Measurements from ENCODE around the gene PBRM1. TPM values are rescaled to one million over a fixed set of nuclear protein-coding genes. Genes with fewer than 3 reads are reported as not detected.
A peak's percentile ranks its signal among the peaks of the same experiment; 100 is the strongest.

Gene PBRM1
- total and polyA plus RNA-seq, 2 of the 8 experiments (the other 6 are each of a cell fraction or from before 2014, with no cell fraction given) = 19.3 to 65.8 TPM

DNA sequence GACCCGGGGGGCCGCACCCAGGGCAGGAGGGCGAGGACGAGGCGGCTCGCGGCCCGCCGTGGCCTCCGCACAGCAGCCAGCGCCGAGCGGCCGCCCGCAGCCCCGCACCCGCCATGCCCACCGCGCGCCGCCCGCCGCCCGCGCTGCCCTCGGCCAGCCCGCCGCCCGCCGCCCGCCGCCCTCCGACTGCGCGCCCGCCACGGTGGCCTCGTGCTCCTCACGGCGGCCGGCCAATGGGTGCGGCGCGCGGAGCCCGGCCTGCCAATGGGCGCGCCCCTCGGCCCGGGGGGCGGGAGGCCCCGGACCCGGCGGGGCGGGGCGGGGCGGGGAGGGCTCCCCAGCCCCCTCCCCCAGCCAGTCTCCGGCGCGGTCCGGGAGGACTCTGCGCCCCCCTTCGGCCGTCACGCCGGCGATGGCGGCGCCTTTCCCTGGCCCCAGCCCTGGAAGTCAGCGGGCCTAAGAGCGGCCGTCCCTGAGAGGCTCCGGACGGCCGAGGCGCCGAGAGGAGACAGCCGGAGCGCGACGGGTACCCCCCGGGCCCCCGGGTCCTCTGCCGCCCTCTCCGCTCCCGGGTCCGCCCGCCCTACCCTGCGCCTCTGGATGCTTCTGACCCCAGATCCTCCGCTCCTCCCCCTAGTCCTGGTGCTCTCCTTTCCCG, 152.0 kb downstream of the PBRM1 start, which contains the start of gene NT5DC2:
NT5DC2 (minus strand) TSS at position 235 of the 658 bp plus-strand sequence; CDS start at position 115, 120 bp downstream.
- Histone ChIP-seq H3K79me1 (ENCODE audit: low read depth, low read length) (peaks cover 40% of the 10 kb centered on the region), H3K9me3 (ENCODE audit: insufficient read depth in 2 of 2, low read depth in 1 of 2, low read length in 1 of 2) (no peaks in the 10 kb centered on the region), H4K91ac (replicated peaks; ENCODE audit: insufficient read length, low read length) (peak within 1 kb of the TSS; percentile 90), H2BK15ac (ENCODE audit: low read length) (peak within 1 kb of the TSS; percentile 81; the same call in 1 of the 2 replicates), H3K36me3 (ENCODE audit: control insufficient read depth in 2 of 4, insufficient read depth in 4 of 4, low read length in 3 of 4) (peaks cover 3 to 11% (median 6%) of the 10 kb centered on the region in 4 experiments), H2AFZ (ENCODE audit: low read length) (no peak within 1 kb of the TSS), H3K18ac (ENCODE audit: extremely low read depth, low read length) (peak within 1 kb of the TSS; percentile 60), H3K4me2 (ENCODE audit: insufficient read depth in 1 of 2, low read depth in 2 of 2, low read length in 2 of 2) (peak within 1 kb of the TSS; percentile 89), H3K14ac (ENCODE audit: insufficient read length) (no peak within 1 kb of the TSS), H3K27ac (ENCODE audit: low read depth, low read length) (0 out of 2 replicates have a peak within 1 kb of the TSS, but pooled peaks have one; percentile 22), H3K23me2 (ENCODE audit: low read depth, low read length) (peaks cover 26% of the 10 kb centered on the region), H2BK5ac (ENCODE audit: low read depth, low read length) (peak within 1 kb of the TSS; percentile 52; the same call in 1 of the 2 replicates), H4K5ac (ENCODE audit: insufficient read length, low read depth, low read length) (peak within 1 kb of the TSS; percentile 63), H3K9ac (replicated peaks in 1 of 4; ENCODE audit: extremely low read depth in 1 of 4, low read depth in 3 of 4, low read length in 3 of 4) (peak within 1 kb of the TSS; percentile 33 to 91 (median 68); a peak in 6 of 7 replicates), H2AK5ac (ENCODE audit: low read depth, low read length) (no peak within 1 kb of the TSS), H3K4me3 (ENCODE audit: extremely low read depth in 1 of 4, insufficient read depth in 2 of 4, low read depth in 3 of 4, low read length in 4 of 4) (peak within 1 kb of the TSS; percentile 65 to 84 (median 68)), H3K79me2 (ENCODE audit: control insufficient read depth in 1 of 2, insufficient read depth in 2 of 2, low read length in 2 of 2) (peaks cover 9 to 54% of the 10 kb centered on the region in 2 experiments), H3K4me1 (replicated peaks in 1 of 4; ENCODE audit: control insufficient read depth in 3 of 4, insufficient read depth in 4 of 4, low read length in 3 of 4) (peaks cover 7 to 33% (median 19%) of the 10 kb centered on the region in 4 experiments), H4K8ac (ENCODE audit: extremely low read depth, insufficient read depth, low read length) (peak within 1 kb of the TSS; percentile 81), H3K56ac (replicated peaks; ENCODE audit: insufficient read length, low read depth, low read length) (peak within 1 kb of the TSS; percentile 67), H2BK20ac (ENCODE audit: low read length) (no peak within 1 kb of the TSS), H2BK120ac (replicated peaks; ENCODE audit: low read depth, low read length) (no peak within 1 kb of the TSS), H3K4ac (replicated peaks; ENCODE audit: insufficient read length, low read depth, low read length) (peak within 1 kb of the TSS; percentile 69), H4K20me1 (replicated peaks in 1 of 2; ENCODE audit: control insufficient read depth in 1 of 2, insufficient read depth in 2 of 2, low read length in 2 of 2) (peaks cover 12 to 33% of the 10 kb centered on the region in 2 experiments), H3K27me3 (replicated peaks in 1 of 4; ENCODE audit: control insufficient read depth in 3 of 4, extremely low read depth in 1 of 4, insufficient read depth in 3 of 4, low read length in 3 of 4) (no peaks in the 10 kb centered on the region), H2BK12ac (ENCODE audit: low read depth, low read length) (0 out of 2 replicates have a peak within 1 kb of the TSS, but pooled peaks have one; percentile 23), H3K23ac (ENCODE audit: insufficient read length) (no peak within 1 kb of the TSS)
- FAIRE-seq = no peak
- 1% methylated on average over 28 of the region's 91 CpGs; no CpG with 5 or more reads in 1 of the 2 experiments for WGBS, 2 experiments (ENCODE audit: extremely low coverage in 1 of 2, insufficient coverage in 1 of 2, insufficient read length in 1 of 2, insufficient replicate concordance in 2 of 2, low coverage in 1 of 2, low lambda C conversion rate in 2 of 2, missing lambda C conversion rate in 1 of 2)
- POLR2A ChIA-PET (ENCODE audit: partially characterized antibody) = interaction anchor here (1.0 to 3.0 kb wide), 6 partner anchors 8 to 87 kb away, joined by 3 to 25 read pairs (median 5); no protein-coding TSS in a partner anchor
- CTCF ChIA-PET (ENCODE audit: partially characterized antibody) = no interaction called here
- peak in 1 of 2 experiments; percentile 85 for DNase-seq (ENCODE audit: low read depth in 1 of 2, low spot score in 2 of 2)
- TF ChIP-seq RNF2 (IDR thresholded peaks at IDR 0.05; ENCODE audit: borderline replicate concordance, low read depth, low read length, missing control alignments, poor library complexity, severe bottlenecking) (no peak), CHD2 (IDR thresholded peaks at IDR 0.05; ENCODE audit: low read length) (no peak), HDAC6 (IDR thresholded peaks at IDR 0.05; ENCODE audit: low read depth, low read length) (no peak), RXRA (IDR thresholded peaks at IDR 0.05; ENCODE audit: insufficient read depth, low read depth, low read length) (no peak), YY1 (IDR thresholded peaks at IDR 0.05; ENCODE audit: low read depth, low read length) (peak; percentile 62; the same call in 1 of the 2 replicates), MAFK (IDR thresholded peaks at IDR 0.05; ENCODE audit: low read depth, low read length) (no peak), SIX5 (IDR thresholded peaks at IDR 0.05; ENCODE audit: low read depth, low read length) (no peak)
- TF ChIP-seq, protein P1, sequence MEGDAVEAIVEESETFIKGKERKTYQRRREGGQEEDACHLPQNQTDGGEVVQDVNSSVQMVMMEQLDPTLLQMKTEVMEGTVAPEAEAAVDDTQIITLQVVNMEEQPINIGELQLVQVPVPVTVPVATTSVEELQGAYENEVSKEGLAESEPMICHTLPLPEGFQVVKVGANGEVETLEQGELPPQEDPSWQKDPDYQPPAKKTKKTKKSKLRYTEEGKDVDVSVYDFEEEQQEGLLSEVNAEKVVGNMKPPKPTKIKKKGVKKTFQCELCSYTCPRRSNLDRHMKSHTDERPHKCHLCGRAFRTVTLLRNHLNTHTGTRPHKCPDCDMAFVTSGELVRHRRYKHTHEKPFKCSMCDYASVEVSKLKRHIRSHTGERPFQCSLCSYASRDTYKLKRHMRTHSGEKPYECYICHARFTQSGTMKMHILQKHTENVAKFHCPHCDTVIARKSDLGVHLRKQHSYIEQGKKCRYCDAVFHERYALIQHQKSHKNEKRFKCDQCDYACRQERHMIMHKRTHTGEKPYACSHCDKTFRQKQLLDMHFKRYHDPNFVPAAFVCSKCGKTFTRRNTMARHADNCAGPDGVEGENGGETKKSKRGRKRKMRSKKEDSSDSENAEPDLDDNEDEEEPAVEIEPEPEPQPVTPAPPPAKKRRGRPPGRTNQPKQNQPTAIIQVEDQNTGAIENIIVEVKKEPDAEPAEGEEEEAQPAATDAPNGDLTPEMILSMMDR (IDR thresholded peaks at IDR 0.05; ENCODE audit: control extremely low read depth in 1 of 3, insufficient read depth in 1 of 3, low read depth in 1 of 3, low read length in 3 of 3) = peak in 1 of 3 experiments; percentile 2; a peak in 1 of 4 replicates

Measured in H1 (cell line).